SJSA1 (cell line): ENCODE measurements around the gene TAMALIN. TPM values are rescaled to one million over a fixed set of nuclear protein-coding genes. Genes with fewer than 3 reads are reported as not detected.
"Not testable (repeated sequence)": the region's sequence is repeated elsewhere in the genome, so short reads cannot be mapped to it uniquely, and the experiment has no call there.

Source experiments
- DNase-seq, 2 experiments: peaks; one replicate each; pipeline ENCODE4 v3.0.0-alpha.2; 2015 to 2020; ENCODE audit warnings: low spot score in 2 of 2, low read depth in 1 of 2
- H3K27ac ChIP-seq: fragments of 250-450 bp; sonication (Bioruptor Pico); 2 replicates; pipeline ENCODE4 v1.5.1; 2020; ENCODE audit warnings: mild to moderate bottlenecking, moderate library complexity
- H3K27me3 ChIP-seq: fragments of 250-450 bp; sonication (Bioruptor Pico); replicated peaks from 2 replicates; pipeline ENCODE4 v1.5.1; 2020; ENCODE audit warnings: mild to moderate bottlenecking, moderate library complexity
- H3K36me3 ChIP-seq: fragments of 250-450 bp; sonication (Bioruptor Pico); 2 replicates; pipeline ENCODE4 v1.5.1; 2020; ENCODE audit warnings: mild to moderate bottlenecking
- H3K4me1 ChIP-seq: fragments of 250-450 bp; sonication (Bioruptor Pico); replicated peaks from 2 replicates; pipeline ENCODE4 v1.6.1; 2021; ENCODE audit warnings: mild to moderate bottlenecking
- H3K4me3 ChIP-seq: fragments of 250-450 bp; sonication (Bioruptor Pico); 2 replicates; pipeline ENCODE4 v1.5.1; 2020; ENCODE audit warnings: mild to moderate bottlenecking
- H3K9me3 ChIP-seq: fragments of 250-450 bp; sonication (Bioruptor Pico); replicated peaks from 2 replicates; pipeline ENCODE4 v1.5.1; 2020; ENCODE audit warnings: mild to moderate bottlenecking
- total RNA-seq: library from RNA; depleted of rRNA; stranded (reverse); fragments of >200 nt; shearing (Covaris generic); gene quantifications from 2 replicates; pipeline ENCODE4 v1.2.3, GENCODE V29; 2014

TAMALIN gene
- total RNA-seq, 1 experiment from 2014 or later = 6.8 TPM

DNA sequence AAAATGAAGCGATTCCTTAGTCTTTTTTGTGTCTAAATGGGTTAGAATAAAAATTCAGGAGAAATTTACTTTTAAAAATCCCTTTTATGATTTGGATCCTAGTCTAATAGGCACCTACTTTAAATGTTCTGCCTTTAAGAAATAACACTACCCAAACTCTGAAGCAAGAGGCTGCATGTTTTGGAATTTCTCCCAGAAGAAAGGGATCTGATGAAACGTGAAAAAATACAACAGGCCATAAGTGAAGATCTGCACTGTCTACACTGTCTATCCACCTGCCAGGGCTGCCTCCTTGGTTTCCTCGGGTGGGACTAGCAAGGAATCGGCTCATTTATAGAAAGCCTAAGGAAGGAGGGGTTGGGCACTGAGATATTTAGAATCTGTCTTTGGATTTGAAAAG is 33.2 kb upstream of the TAMALIN start:
- H3K4me3 ChIP-seq = no peak overlapping the region
- peaks cover 31% of the 10 kb centered on the region for H3K4me1 ChIP-seq
- DNase-seq = no peak
- H3K27me3 ChIP-seq = no peaks in the 10 kb centered on the region
- no peak overlapping the region for H3K27ac ChIP-seq
- H3K9me3 ChIP-seq = no peaks in the 10 kb centered on the region
- H3K36me3 ChIP-seq = peaks cover 8% of the 10 kb centered on the region

- H3K4me1 ChIP-seq = peaks cover 31% of the 10 kb centered on the region
- H3K27me3 ChIP-seq = no peaks in the 10 kb centered on the region
- no peak overlapping the region for H3K4me3 ChIP-seq
- H3K27ac ChIP-seq = no peak overlapping the region
- no peaks in the 10 kb centered on the region for H3K9me3 ChIP-seq
- no peak for DNase-seq
- H3K36me3 ChIP-seq = peaks cover 8% of the 10 kb centered on the region
Measured at GRCh38 chr12:51974646-51975045, 32.1 kb upstream of the TAMALIN start.

DNA sequence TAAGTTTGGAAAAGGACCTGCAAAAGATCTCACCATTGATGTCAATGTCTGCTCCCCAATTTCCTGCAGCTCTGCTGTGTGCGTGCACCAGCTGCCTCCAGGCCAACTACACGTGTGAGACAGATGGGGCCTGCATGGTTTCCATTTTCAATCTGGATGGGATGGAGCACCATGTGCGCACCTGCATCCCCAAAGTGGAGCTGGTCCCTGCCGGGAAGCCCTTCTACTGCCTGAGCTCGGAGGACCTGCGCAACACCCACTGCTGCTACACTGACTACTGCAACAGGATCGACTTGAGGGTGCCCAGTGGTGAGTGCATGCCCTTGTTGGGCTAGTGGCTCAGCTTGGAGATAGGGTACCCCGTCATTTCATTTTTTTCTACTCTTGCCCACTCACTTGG is 31.6 kb upstream of the TAMALIN start:
- Histone ChIP-seq H3K4me1 (peaks cover 28% of the 10 kb centered on the region), H3K9me3 (no peaks in the 10 kb centered on the region), H3K4me3 (no peak overlapping the region), H3K27me3 (no peaks in the 10 kb centered on the region), H3K36me3 (peaks cover 8% of the 10 kb centered on the region), H3K27ac (no peak overlapping the region)
- no peak for DNase-seq

GRCh38 chr12:51976376-51977160 is 30.2 kb upstream of the TAMALIN start:
- Histone ChIP-seq H3K9me3 (no peaks in the 10 kb centered on the region), H3K4me1 (peaks cover 16% of the 10 kb centered on the region), H3K27ac (no peak overlapping the region), H3K27me3 (no peaks in the 10 kb centered on the region), H3K36me3 (peaks cover 17% of the 10 kb centered on the region), H3K4me3 (no peak overlapping the region)
- no peak for DNase-seq

DNA sequence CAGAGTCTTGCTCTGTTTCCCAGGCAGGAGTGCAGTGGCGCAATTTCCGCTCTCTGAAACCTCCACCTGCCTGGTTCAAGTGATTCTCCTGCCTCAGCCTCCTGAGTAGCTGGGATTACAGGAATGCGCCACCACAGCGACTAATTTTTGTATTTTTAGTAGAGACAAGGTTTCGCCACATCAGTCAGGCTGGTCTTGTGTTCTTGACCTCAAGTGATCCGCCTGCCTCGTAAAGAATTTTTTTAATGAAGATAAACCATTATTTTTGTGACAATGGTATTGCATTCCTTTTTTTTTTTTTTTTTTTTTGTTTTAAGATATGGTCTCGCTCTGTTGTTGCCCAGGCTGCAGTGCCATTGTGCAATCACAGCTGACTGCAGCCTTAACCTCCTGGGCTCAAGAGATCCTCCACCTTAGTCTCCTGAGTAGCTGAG is 29.4 kb upstream of the TAMALIN start:
- peaks cover 8% of the 10 kb centered on the region for H3K4me1 ChIP-seq
- no peak overlapping the region for H3K27ac ChIP-seq
- no peaks in the 10 kb centered on the region for H3K27me3 ChIP-seq
- no peak for DNase-seq
- no peak overlapping the region for H3K4me3 ChIP-seq
- H3K36me3 ChIP-seq = peaks cover 18% of the 10 kb centered on the region
- H3K9me3 ChIP-seq = no peaks in the 10 kb centered on the region

- not testable (repeated sequence) for H3K27me3 ChIP-seq, H3K4me1 ChIP-seq, H3K9me3 ChIP-seq, DNase-seq, H3K27ac ChIP-seq, H3K4me3 ChIP-seq
- H3K36me3 ChIP-seq = peaks cover 23% of the 10 kb centered on the region
Measured at GRCh38 chr12:51979306-51979705, 27.4 kb upstream of the TAMALIN start.

DNA sequence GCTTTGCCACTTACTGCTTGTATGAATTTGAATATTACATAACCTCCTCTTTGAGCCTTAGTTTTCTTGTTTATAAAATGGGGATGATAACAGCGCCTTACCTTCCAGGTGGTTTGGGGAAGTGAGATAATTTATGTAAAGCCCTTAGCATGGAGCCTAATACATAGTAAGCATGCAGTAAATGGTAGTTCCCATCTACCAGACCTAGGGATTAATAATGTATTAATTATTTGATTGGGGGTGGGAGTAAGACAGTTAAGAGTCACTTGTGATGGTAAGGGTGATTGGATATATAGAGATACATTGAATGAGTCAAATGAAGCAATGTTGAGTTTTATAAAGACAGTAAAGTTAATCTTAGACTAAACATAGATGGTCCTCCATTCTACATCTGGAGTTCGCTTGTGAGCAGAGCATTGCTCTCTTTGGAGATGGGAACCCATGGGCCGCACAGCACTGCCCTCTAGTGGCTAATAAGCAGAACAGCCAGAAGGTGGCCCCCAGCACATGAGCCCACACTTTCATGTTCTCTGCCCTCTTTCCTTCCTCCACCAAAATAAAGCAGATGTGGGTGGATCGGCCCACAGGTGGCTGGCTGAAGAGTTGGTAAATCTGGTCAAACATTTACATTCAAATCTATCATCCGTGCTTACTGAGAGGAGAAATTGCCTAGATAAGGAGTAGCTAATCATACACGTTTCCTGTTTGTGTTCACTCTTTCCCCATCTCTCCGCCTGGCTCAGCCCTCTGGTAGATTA is 26.5 kb upstream of the TAMALIN start:
- H3K27ac ChIP-seq = no peak overlapping the region
- no peaks in the 10 kb centered on the region for H3K27me3 ChIP-seq
- DNase-seq = peak; percentile 48 to 52
- no peak overlapping the region for H3K4me3 ChIP-seq
- no peaks in the 10 kb centered on the region for H3K4me1 ChIP-seq
- H3K9me3 ChIP-seq = no peaks in the 10 kb centered on the region
- H3K36me3 ChIP-seq = peaks cover 24% of the 10 kb centered on the region

- no peak for DNase-seq
- no peak overlapping the region for H3K27ac ChIP-seq
- H3K9me3 ChIP-seq = no peaks in the 10 kb centered on the region
- no peaks in the 10 kb centered on the region for H3K4me1 ChIP-seq
- H3K36me3 ChIP-seq = peaks cover 28% of the 10 kb centered on the region
- H3K4me3 ChIP-seq = no peak overlapping the region
- H3K27me3 ChIP-seq = no peaks in the 10 kb centered on the region
Measured at GRCh38 chr12:51980809-51981127, 26.0 kb upstream of the TAMALIN start.

- Histone ChIP-seq H3K9me3 (no peaks in the 10 kb centered on the region), H3K27me3 (no peaks in the 10 kb centered on the region), H3K36me3 (peaks cover 23% of the 10 kb centered on the region), H3K27ac (no peak overlapping the region), H3K4me1 (no peaks in the 10 kb centered on the region), H3K4me3 (no peak overlapping the region)
- no peak for DNase-seq
Measured at GRCh38 chr12:51984657-51985056, 22.1 kb upstream of the TAMALIN start.

- Histone ChIP-seq H3K27me3 (no peaks in the 10 kb centered on the region), H3K4me1 (no peaks in the 10 kb centered on the region), H3K4me3 (no peak overlapping the region), H3K9me3 (no peaks in the 10 kb centered on the region), H3K27ac (no peak overlapping the region), H3K36me3 (peaks cover 23% of the 10 kb centered on the region)
- DNase-seq = no peak
Measured at GRCh38 chr12:51985154-51985835, 21.5 kb upstream of the TAMALIN start.

DNA sequence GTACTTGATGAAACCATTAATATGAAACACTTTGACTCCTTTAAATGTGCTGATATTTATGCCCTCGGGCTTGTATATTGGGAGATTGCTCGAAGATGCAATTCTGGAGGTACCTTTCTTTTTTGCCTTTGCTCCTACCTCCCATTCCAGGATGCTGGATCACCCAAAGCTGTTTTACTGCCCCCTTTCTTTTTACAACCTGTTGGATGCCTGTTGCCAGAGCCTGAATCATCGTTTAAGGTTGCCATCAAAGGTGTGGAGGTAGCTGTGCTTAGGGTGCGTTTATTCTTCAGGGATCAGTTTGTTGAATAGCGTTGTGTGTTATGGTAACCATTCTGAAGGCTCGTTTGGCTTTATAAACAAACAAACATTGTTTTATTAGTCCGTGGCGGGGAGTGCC is 19.9 kb upstream of the TAMALIN start:
- Histone ChIP-seq H3K36me3 (peaks cover 14% of the 10 kb centered on the region; the same call in 1 of the 2 replicates), H3K4me1 (no peaks in the 10 kb centered on the region), H3K27ac (no peak overlapping the region), H3K27me3 (no peaks in the 10 kb centered on the region), H3K4me3 (no peak overlapping the region), H3K9me3 (no peaks in the 10 kb centered on the region)
- no peak for DNase-seq

DNA sequence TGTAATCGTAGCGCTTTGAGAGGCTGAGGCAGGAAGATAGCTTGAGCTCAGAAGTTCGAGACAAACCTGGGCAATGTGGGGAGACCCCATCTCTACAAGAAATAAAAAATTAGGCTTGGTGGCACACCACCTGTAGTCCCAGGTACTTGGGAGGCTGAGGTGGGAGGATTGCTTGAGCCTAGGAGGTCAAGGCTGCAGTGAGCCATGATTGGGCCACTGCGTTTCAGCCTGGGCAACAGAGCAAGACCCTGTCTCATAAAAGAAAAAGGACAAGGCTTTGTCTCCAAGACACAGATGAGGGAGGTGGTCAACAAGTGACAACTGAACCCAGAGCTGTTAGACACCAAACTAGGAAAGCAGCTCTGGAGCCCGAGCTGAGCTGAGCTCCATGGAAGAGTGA is 14.5 kb upstream of the TAMALIN start:
- Histone ChIP-seq H3K27ac (no peak overlapping the region), H3K36me3 (peaks cover 16% of the 10 kb centered on the region; the same call in 1 of the 2 replicates)

GRCh38 chr12:51994539-51994820 is 12.3 kb upstream of the TAMALIN start:
- H3K4me3 ChIP-seq = no peak overlapping the region
- H3K9me3 ChIP-seq = no peaks in the 10 kb centered on the region
- H3K27me3 ChIP-seq = no peaks in the 10 kb centered on the region
- no peak overlapping the region for H3K27ac ChIP-seq
- H3K4me1 ChIP-seq = no peaks in the 10 kb centered on the region
- H3K36me3 ChIP-seq = peaks cover 12% of the 10 kb centered on the region; the same call in 1 of the 2 replicates
- DNase-seq = no peak

More for the DNA sequence above, 14.5 kb upstream of the TAMALIN start:
- no peaks in the 10 kb centered on the region for H3K9me3 ChIP-seq
- no peaks in the 10 kb centered on the region for H3K27me3 ChIP-seq
- H3K4me1 ChIP-seq = no peaks in the 10 kb centered on the region
- DNase-seq = no peak
- no peak overlapping the region for H3K4me3 ChIP-seq

DNA sequence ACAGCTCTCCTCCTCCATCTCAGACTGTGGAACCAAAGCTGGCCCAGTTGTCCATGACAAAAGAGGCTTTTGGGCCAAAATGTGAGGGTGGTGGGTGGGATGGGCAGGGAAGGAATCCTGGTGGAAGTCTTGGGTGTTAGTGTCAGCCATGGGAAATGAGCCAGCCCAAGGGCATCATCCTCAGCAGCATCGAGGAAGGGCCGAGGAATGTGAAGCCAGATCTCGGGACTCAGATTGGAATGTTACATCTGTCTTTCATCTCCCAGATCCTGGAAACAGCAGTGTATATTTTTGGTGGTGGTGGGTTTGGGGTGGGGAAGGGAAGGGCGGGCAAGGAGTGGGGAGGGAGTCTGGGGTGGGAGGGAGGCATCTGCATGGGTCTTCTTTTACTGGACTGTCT is 11.8 kb upstream of the TAMALIN start:
- H3K36me3 ChIP-seq = peaks cover 12% of the 10 kb centered on the region; the same call in 1 of the 2 replicates
- DNase-seq = no peak
- no peaks in the 10 kb centered on the region for H3K4me1 ChIP-seq
- no peak overlapping the region for H3K4me3 ChIP-seq
- no peaks in the 10 kb centered on the region for H3K27me3 ChIP-seq
- H3K9me3 ChIP-seq = no peaks in the 10 kb centered on the region
- no peak overlapping the region for H3K27ac ChIP-seq
